ENCODE measurements around the gene AFG3L2. TPM values are rescaled to one million over a fixed set of nuclear protein-coding genes. Genes with fewer than 3 reads are reported as not detected.

Gene AFG3L2
- total RNA-seq, 2 donors from 2014 or later = 47.1 to 49.5 TPM

- Mint-ChIP-seq H3K9me3 (no peaks in the 10 kb centered on the region), H3K27me3 (ENCODE audit: insufficient read depth) (no peaks in the 10 kb centered on the region), H3K4me1 (peaks cover 44% of the 10 kb centered on the region), H3K36me3 (ENCODE audit: low read depth) (peaks cover 33% of the 10 kb centered on the region), H3K4me3 (no peak overlapping the region), H3K27ac (peak overlapping the region; percentile 8)
- Histone ChIP-seq H3K36me3 (ENCODE audit: control insufficient read depth, insufficient read depth, low read length) (peaks cover 29% of the 10 kb centered on the region), H3K27ac (ENCODE audit: low read depth, low read length) (peak overlapping the region; percentile 1), H3K9me3 (ENCODE audit: control insufficient read depth, low read length) (no peaks in the 10 kb centered on the region), H3K9ac (ENCODE audit: extremely low read depth, low read length, poor library complexity, severe bottlenecking) (no peak overlapping the region), H3K4me1 (ENCODE audit: control insufficient read depth, insufficient read depth, low read length) (peaks cover 22% of the 10 kb centered on the region), H3K27me3 (ENCODE audit: control insufficient read depth, insufficient read depth, low read length, poor library complexity, severe bottlenecking) (no peaks in the 10 kb centered on the region), H3K4me3 (ENCODE audit: low read length) (peak overlapping the region; percentile 46)
- 21 to 40% methylated on average over 2 of the region's 2 CpGs for WGBS, 2 experiments (ENCODE audit: insufficient coverage in 1 of 2, insufficient read length in 1 of 2)
- peak; percentile 62 for DNase-seq
- no peak for TF ChIP-seq CTCF (conservative IDR thresholded peaks at IDR 0.05)
Measured at GRCh38 chr18:12334863-12335262, 42.2 kb downstream of the AFG3L2 start.

GRCh38 chr18:12334366-12334808, 42.6 kb downstream of the AFG3L2 start:
- no peaks in the 10 kb centered on the region for H3K9me3 Mint-ChIP-seq
- no peaks in the 10 kb centered on the region for H3K9me3 ChIP-seq (ENCODE audit: control insufficient read depth, low read length)
- no peak overlapping the region for H3K9ac ChIP-seq (ENCODE audit: extremely low read depth, low read length, poor library complexity, severe bottlenecking)
- H3K4me3 ChIP-seq (ENCODE audit: low read length) = peak overlapping the region; percentile 46
- H3K4me1 Mint-ChIP-seq = peaks cover 44% of the 10 kb centered on the region
- peak overlapping the region; percentile 74 for H3K27ac Mint-ChIP-seq
- peak; percentile 64 for DNase-seq
- no peak overlapping the region for H3K4me3 Mint-ChIP-seq
- H3K36me3 Mint-ChIP-seq (ENCODE audit: low read depth) = peaks cover 38% of the 10 kb centered on the region
- no peaks in the 10 kb centered on the region for H3K27me3 Mint-ChIP-seq (ENCODE audit: insufficient read depth)
- H3K27ac ChIP-seq (ENCODE audit: low read depth, low read length) = peak overlapping the region; percentile 1
- TF ChIP-seq CTCF (conservative IDR thresholded peaks at IDR 0.05) = no peak
- no peaks in the 10 kb centered on the region for H3K27me3 ChIP-seq (ENCODE audit: control insufficient read depth, insufficient read depth, low read length, poor library complexity, severe bottlenecking)
- peaks cover 22% of the 10 kb centered on the region for H3K4me1 ChIP-seq (ENCODE audit: control insufficient read depth, insufficient read depth, low read length)
- H3K36me3 ChIP-seq (ENCODE audit: control insufficient read depth, insufficient read depth, low read length) = peaks cover 33% of the 10 kb centered on the region
- WGBS, 2 experiments (ENCODE audit: insufficient coverage in 1 of 2, insufficient read length in 1 of 2) = 14 to 41% methylated on average over 2 of the region's 2 CpGs

GRCh38 chr18:12333506-12334290, 43.3 kb downstream of the AFG3L2 start:
- peaks cover 43% of the 10 kb centered on the region for H3K36me3 Mint-ChIP-seq (ENCODE audit: low read depth)
- no peak overlapping the region for H3K9ac ChIP-seq (ENCODE audit: extremely low read depth, low read length, poor library complexity, severe bottlenecking)

More at GRCh38 chr18:12333506-12334290, 43.3 kb downstream of the AFG3L2 start:
- Mint-ChIP-seq H3K9me3 (no peaks in the 10 kb centered on the region), H3K27ac (no peak overlapping the region), H3K4me1 (peaks cover 44% of the 10 kb centered on the region), H3K27me3 (ENCODE audit: insufficient read depth) (no peaks in the 10 kb centered on the region), H3K4me3 (no peak overlapping the region)
- no peak for DNase-seq
- no peak for TF ChIP-seq CTCF (conservative IDR thresholded peaks at IDR 0.05)
- no peaks in the 10 kb centered on the region for H3K27me3 ChIP-seq (ENCODE audit: control insufficient read depth, insufficient read depth, low read length, poor library complexity, severe bottlenecking)
- no peak overlapping the region for H3K27ac ChIP-seq (ENCODE audit: low read depth, low read length)
- no peaks in the 10 kb centered on the region for H3K9me3 ChIP-seq (ENCODE audit: control insufficient read depth, low read length)
- peaks cover 22% of the 10 kb centered on the region for H3K4me1 ChIP-seq (ENCODE audit: control insufficient read depth, insufficient read depth, low read length)
- WGBS, 2 experiments (ENCODE audit: insufficient coverage in 1 of 2, insufficient read length in 1 of 2) = 81 to 83% methylated on average over 8 to 10 of the region's 10 CpGs
- H3K4me3 ChIP-seq (ENCODE audit: low read length) = peak overlapping the region; percentile 25
- peaks cover 40% of the 10 kb centered on the region for H3K36me3 ChIP-seq (ENCODE audit: control insufficient read depth, insufficient read depth, low read length)
